Measurements from ENCODE around the gene MMD. TPM values are rescaled to one million over a fixed set of nuclear protein-coding genes. Genes with fewer than 3 reads are reported as not detected.
A peak's percentile ranks its signal among the peaks of the same experiment; 100 is the strongest.

MMD gene
- total and polyA plus RNA-seq, 2 of the 13 experiments (the other 11 are each of a cell fraction or from before 2014, with no cell fraction given): 121 to 225 TPM

DNA sequence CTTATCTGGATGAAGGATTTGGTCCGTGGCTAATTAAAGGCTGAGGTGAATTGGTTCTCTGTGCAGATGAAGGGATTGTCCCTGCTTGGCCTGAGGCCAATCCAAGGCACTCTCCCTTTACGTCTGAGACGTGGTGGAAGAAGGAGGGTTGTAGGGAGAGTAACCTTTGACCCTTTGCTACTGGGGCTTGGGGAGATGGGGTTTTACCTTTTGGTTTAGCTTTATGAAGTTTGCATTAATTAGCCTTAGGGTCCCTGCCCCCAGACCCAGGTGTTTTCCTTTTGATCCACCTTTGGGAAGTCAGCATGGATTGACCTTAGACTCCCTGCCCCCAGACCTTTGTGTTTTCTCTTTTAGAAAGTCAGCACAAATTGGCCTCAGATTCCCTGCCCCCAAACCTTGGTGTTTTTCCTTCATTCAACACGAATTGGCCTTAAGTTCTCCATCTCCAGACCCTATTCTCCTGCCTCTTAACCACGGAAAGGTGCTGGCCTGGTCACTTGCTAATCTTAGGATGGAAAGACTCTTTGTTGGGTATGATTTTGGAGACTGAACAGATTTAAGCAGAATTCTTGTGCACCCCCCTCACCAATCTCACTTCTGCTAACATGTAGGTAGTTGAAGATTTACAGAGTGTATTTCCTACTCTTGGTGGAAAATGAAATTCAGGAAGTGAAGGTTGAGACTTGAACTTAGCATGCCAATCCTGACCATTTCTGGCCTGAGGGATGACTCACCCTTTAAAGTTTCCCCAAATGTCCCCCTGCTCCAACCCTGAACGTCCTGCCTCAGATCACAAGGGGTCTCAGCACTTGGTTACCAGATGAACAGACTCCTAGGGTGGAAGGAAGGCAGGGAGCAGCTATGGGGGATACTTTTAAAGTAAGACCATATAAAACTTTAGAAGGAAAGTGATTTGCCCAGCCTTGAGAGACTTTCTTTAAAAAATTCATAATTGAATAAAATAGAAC, 23.1 kb upstream of the MMD start (continued):
- TF ChIP-seq ZMYM3 (CRISPR knock-in tag; IDR thresholded peaks at IDR 0.05) (no peak), ZNF792 (CRISPR knock-in tag; IDR thresholded peaks at IDR 0.05) (peak; percentile 82; the same call in 1 of the 2 replicates), GTF3A (CRISPR knock-in tag; conservative IDR thresholded peaks at IDR 0.05) (no peak), ZEB1 (IDR thresholded peaks at IDR 0.05; ENCODE audit: insufficient replicate concordance, low read depth) (peak; percentile 81), SP5 (CRISPR knock-in tag; IDR thresholded peaks at IDR 0.05; ENCODE audit: borderline replicate concordance, low read depth) (no peak), NFKB2 (CRISPR knock-in tag; IDR thresholded peaks at IDR 0.05; ENCODE audit: borderline replicate concordance) (no peak), ZNF441 (CRISPR knock-in tag; IDR thresholded peaks at IDR 0.05; ENCODE audit: borderline replicate concordance) (no peak), MAZ (IDR thresholded peaks at IDR 0.05; ENCODE audit: borderline replicate concordance, low read depth, low read length) (no peak), MAZ (CRISPR knock-in tag; IDR thresholded peaks at IDR 0.05; ENCODE audit: low read depth) (peak; percentile 45; the same call in 1 of the 2 replicates), ZNF501 (CRISPR knock-in tag; IDR thresholded peaks at IDR 0.05) (peak; percentile 81), ZNF550 (CRISPR knock-in tag; IDR thresholded peaks at IDR 0.05; ENCODE audit: borderline replicate concordance) (no peak), ZNF772 (CRISPR knock-in tag; IDR thresholded peaks at IDR 0.05) (peak; percentile 17; the same call in 1 of the 2 replicates), SIX1 (CRISPR knock-in tag; IDR thresholded peaks at IDR 0.05; ENCODE audit: borderline replicate concordance) (no peak), ZNF34 (CRISPR knock-in tag; IDR thresholded peaks at IDR 0.05; ENCODE audit: borderline replicate concordance) (no peak), MED8 (CRISPR knock-in tag; IDR thresholded peaks at IDR 0.05; ENCODE audit: insufficient replicate concordance) (peak; percentile 54)
- TF ChIP-seq, protein P1, sequence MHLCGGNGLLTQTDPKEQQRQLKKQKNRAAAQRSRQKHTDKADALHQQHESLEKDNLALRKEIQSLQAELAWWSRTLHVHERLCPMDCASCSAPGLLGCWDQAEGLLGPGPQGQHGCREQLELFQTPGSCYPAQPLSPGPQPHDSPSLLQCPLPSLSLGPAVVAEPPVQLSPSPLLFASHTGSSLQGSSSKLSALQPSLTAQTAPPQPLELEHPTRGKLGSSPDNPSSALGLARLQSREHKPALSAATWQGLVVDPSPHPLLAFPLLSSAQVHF (CRISPR knock-in tag; IDR thresholded peaks at IDR 0.05): no peak
- TF ChIP-seq, protein P2, sequence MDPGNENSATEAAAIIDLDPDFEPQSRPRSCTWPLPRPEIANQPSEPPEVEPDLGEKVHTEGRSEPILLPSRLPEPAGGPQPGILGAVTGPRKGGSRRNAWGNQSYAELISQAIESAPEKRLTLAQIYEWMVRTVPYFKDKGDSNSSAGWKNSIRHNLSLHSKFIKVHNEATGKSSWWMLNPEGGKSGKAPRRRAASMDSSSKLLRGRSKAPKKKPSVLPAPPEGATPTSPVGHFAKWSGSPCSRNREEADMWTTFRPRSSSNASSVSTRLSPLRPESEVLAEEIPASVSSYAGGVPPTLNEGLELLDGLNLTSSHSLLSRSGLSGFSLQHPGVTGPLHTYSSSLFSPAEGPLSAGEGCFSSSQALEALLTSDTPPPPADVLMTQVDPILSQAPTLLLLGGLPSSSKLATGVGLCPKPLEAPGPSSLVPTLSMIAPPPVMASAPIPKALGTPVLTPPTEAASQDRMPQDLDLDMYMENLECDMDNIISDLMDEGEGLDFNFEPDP (CRISPR knock-in tag; conservative IDR thresholded peaks at IDR 0.05): no peak
- TF ChIP-seq, protein P3, sequence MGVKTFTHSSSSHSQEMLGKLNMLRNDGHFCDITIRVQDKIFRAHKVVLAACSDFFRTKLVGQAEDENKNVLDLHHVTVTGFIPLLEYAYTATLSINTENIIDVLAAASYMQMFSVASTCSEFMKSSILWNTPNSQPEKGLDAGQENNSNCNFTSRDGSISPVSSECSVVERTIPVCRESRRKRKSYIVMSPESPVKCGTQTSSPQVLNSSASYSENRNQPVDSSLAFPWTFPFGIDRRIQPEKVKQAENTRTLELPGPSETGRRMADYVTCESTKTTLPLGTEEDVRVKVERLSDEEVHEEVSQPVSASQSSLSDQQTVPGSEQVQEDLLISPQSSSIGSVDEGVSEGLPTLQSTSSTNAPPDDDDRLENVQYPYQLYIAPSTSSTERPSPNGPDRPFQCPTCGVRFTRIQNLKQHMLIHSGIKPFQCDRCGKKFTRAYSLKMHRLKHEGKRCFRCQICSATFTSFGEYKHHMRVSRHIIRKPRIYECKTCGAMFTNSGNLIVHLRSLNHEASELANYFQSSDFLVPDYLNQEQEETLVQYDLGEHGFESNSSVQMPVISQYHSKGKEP (CRISPR knock-in tag; IDR thresholded peaks at IDR 0.05): no peak
- TF ChIP-seq, protein P4, sequence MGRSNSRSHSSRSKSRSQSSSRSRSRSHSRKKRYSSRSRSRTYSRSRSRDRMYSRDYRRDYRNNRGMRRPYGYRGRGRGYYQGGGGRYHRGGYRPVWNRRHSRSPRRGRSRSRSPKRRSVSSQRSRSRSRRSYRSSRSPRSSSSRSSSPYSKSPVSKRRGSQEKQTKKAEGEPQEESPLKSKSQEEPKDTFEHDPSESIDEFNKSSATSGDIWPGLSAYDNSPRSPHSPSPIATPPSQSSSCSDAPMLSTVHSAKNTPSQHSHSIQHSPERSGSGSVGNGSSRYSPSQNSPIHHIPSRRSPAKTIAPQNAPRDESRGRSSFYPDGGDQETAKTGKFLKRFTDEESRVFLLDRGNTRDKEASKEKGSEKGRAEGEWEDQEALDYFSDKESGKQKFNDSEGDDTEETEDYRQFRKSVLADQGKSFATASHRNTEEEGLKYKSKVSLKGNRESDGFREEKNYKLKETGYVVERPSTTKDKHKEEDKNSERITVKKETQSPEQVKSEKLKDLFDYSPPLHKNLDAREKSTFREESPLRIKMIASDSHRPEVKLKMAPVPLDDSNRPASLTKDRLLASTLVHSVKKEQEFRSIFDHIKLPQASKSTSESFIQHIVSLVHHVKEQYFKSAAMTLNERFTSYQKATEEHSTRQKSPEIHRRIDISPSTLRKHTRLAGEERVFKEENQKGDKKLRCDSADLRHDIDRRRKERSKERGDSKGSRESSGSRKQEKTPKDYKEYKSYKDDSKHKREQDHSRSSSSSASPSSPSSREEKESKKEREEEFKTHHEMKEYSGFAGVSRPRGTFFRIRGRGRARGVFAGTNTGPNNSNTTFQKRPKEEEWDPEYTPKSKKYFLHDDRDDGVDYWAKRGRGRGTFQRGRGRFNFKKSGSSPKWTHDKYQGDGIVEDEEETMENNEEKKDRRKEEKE (IDR thresholded peaks at IDR 0.05): no peak
- TF ChIP-seq, protein P5, sequence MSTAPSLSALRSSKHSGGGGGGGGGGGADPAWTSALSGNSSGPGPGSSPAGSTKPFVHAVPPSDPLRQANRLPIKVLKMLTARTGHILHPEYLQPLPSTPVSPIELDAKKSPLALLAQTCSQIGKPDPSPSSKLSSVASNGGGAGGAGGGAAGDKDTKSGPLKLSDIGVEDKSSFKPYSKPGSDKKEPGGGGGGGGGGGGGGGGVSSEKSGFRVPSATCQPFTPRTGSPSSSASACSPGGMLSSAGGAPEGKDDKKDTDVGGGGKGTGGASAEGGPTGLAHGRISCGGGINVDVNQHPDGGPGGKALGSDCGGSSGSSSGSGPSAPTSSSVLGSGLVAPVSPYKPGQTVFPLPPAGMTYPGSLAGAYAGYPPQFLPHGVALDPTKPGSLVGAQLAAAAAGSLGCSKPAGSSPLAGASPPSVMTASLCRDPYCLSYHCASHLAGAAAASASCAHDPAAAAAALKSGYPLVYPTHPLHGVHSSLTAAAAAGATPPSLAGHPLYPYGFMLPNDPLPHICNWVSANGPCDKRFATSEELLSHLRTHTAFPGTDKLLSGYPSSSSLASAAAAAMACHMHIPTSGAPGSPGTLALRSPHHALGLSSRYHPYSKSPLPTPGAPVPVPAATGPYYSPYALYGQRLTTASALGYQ (CRISPR knock-in tag; IDR thresholded peaks at IDR 0.05): peak; percentile 14; the same call in 1 of the 2 replicates
